ENCODE results near the gene UBXN2A. TPM values are rescaled to one million over a fixed set of nuclear protein-coding genes. Genes with fewer than 3 reads are reported as not detected.

UBXN2A gene
- total RNA-seq, 1 donor from 2014 or later = 19.0 TPM

- H3K4me1 Mint-ChIP-seq (ENCODE audit: low read depth) = peaks cover 29% of the 10 kb centered on the region
- H3K27ac Mint-ChIP-seq (ENCODE audit: unreplicated experiment) = no peak overlapping the region
- TF ChIP-seq CTCF (IDR thresholded peaks at IDR 0.05) = no peak
- H3K36me3 Mint-ChIP-seq (ENCODE audit: low read depth) = no peaks in the 10 kb centered on the region
- no peak overlapping the region for H3K4me3 Mint-ChIP-seq (ENCODE audit: unreplicated experiment)
- H3K27me3 Mint-ChIP-seq (ENCODE audit: low read depth) = no peaks in the 10 kb centered on the region
- no peaks in the 10 kb centered on the region for H3K9me3 Mint-ChIP-seq (ENCODE audit: low read depth)
- no peak for DNase-seq (ENCODE audit: low spot score)
These were observed 24.9 kb upstream of the UBXN2A start for GRCh38 chr2:23915327-23915726.

- no peak for TF ChIP-seq CTCF (IDR thresholded peaks at IDR 0.05)
- H3K4me1 Mint-ChIP-seq (ENCODE audit: low read depth) = peaks cover 28% of the 10 kb centered on the region
- no peak for DNase-seq (ENCODE audit: low spot score)
- no peaks in the 10 kb centered on the region for H3K9me3 Mint-ChIP-seq (ENCODE audit: low read depth)
- H3K36me3 Mint-ChIP-seq (ENCODE audit: low read depth) = no peaks in the 10 kb centered on the region
- H3K4me3 Mint-ChIP-seq (ENCODE audit: unreplicated experiment) = no peak overlapping the region
- H3K27ac Mint-ChIP-seq (ENCODE audit: unreplicated experiment) = peak overlapping the region; percentile 8
- no peaks in the 10 kb centered on the region for H3K27me3 Mint-ChIP-seq (ENCODE audit: low read depth)
These were observed 23.4 kb upstream of the UBXN2A start for GRCh38 chr2:23916727-23917405.

GRCh38 chr2:23918837-23919489 lies 21.3 kb upstream of the UBXN2A start:
- H3K4me1 Mint-ChIP-seq (ENCODE audit: low read depth) = peaks cover 43% of the 10 kb centered on the region
- no peak overlapping the region for H3K27ac Mint-ChIP-seq (ENCODE audit: unreplicated experiment)
- DNase-seq (ENCODE audit: low spot score) = no peak
- no peak for TF ChIP-seq CTCF (IDR thresholded peaks at IDR 0.05)
- H3K36me3 Mint-ChIP-seq (ENCODE audit: low read depth) = no peaks in the 10 kb centered on the region
- no peak overlapping the region for H3K4me3 Mint-ChIP-seq (ENCODE audit: unreplicated experiment)
- H3K27me3 Mint-ChIP-seq (ENCODE audit: low read depth) = no peaks in the 10 kb centered on the region
- no peaks in the 10 kb centered on the region for H3K9me3 Mint-ChIP-seq (ENCODE audit: low read depth)

- no peaks in the 10 kb centered on the region for H3K27me3 Mint-ChIP-seq (ENCODE audit: low read depth)
- H3K36me3 Mint-ChIP-seq (ENCODE audit: low read depth) = no peaks in the 10 kb centered on the region
- H3K27ac Mint-ChIP-seq (ENCODE audit: unreplicated experiment) = peak overlapping the region; percentile 99
- H3K4me3 Mint-ChIP-seq (ENCODE audit: unreplicated experiment) = peak overlapping the region; percentile 93
- peaks cover 47% of the 10 kb centered on the region for H3K4me1 Mint-ChIP-seq (ENCODE audit: low read depth)
- no peaks in the 10 kb centered on the region for H3K9me3 Mint-ChIP-seq (ENCODE audit: low read depth)
- TF ChIP-seq CTCF (IDR thresholded peaks at IDR 0.05) = no peak
- no peak for DNase-seq (ENCODE audit: low spot score)
These were observed 15.5 kb upstream of the UBXN2A start for GRCh38 chr2:23924589-23925359.

- Mint-ChIP-seq H3K4me1 (ENCODE audit: low read depth) (peaks cover 47% of the 10 kb centered on the region), H3K4me3 (ENCODE audit: unreplicated experiment) (peak overlapping the region; percentile 93), H3K36me3 (ENCODE audit: low read depth) (no peaks in the 10 kb centered on the region), H3K27ac (ENCODE audit: unreplicated experiment) (peak overlapping the region; percentile 99), H3K9me3 (ENCODE audit: low read depth) (no peaks in the 10 kb centered on the region), H3K27me3 (ENCODE audit: low read depth) (no peaks in the 10 kb centered on the region)
- no peak for DNase-seq (ENCODE audit: low spot score)
- TF ChIP-seq CTCF (IDR thresholded peaks at IDR 0.05) = no peak
These were observed 14.5 kb upstream of the UBXN2A start for GRCh38 chr2:23925702-23926289.
